HCEC 1CT (cell line): ENCODE results near the gene AMOTL2.

ENCODE experiments used
- DNase-seq: peaks from one replicate; pipeline ENCODE4 v3.0.0-alpha.2; 2017

The AMOTL2 gene

DNA sequence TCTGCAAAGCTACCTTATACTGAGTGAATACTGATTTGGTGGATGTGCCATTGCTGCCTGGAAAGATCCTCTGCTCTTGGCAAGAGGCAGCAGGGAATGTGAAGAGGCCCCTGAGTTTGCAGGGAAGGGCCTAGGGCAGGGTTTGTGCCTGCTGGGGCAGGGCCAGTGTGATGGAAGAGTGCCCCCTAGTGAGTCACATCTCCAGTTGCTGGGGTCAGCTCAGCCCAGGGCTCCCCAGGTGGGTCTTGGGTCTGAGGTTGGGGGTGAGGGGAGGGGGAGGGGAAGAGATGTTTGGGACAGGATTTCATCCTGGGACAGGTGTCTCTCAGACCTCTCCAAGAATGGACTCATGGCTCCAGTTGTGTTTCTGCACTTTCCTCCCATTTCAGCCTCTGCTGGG is 4.1 kb upstream of the AMOTL2 start:
- DNase-seq: peak; percentile 40

DNA sequence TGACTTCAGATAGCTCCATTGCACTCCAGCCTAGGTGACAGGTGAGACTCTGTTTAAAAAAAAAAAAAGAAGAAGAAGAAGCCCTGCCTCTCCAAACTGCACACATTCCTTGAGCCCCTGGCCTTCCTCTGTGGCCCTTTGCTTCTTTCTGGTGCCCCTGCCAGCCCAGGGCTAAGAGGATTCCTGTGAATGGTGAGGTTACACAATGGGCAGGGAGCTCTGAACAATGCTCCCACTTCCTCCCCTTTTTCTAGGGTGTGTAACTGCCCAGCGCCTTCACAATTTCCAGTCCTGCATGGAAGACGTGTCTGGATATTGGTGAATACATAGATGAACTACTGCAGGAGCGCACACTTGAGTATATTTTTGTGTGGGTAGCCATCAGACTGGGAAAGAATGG is 3.6 kb upstream of the AMOTL2 start:
- DNase-seq: no peak

- no peak for DNase-seq
Measured at GRCh38 chr3:134376786-134377426, 2.7 kb upstream of the AMOTL2 start.

- no peak for DNase-seq
Measured at GRCh38 chr3:134376385-134376765, 2.1 kb upstream of the AMOTL2 start.

DNA sequence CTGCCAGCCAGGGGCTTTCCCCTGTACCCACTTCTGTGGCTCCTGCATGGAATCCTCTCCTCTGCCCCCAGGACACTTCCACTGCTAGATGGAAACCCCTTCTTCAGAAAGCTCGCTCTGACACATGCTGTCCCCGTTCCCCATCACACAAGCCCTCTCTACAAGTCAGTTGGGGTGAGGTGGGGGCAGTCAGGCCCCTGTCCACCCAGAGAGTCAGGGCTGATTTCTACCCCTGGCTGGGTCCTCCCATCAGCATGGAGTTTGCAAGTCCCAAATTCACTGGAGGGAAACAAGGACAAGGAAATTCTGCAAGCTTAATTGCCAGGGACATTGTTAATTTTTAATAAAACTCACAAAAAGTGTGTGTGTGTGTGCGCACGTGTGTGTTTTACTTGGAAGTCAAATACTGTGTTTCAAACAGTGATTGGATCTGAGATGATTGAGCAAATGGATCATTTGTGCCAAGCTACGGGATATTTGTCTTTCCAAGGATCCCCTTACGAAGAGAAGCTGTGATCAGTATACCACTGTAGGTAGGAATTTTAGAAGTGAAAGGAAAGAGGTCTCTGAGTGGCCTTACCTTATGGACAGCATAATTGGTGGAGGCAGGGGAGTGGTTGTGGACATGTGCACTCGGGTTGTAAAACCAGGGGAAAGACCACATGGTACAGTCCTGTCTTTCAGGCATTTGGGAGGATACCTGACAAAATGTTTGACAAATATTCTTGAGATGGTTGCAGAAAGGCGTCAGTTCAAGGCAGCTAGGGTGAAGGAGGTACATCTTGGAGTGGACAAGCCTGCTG is 1.5 kb upstream of the AMOTL2 start:
- DNase-seq: no peak

GRCh38 chr3:134374791-134375581 is 739 bp upstream of the AMOTL2 start:
- no peak for DNase-seq

- DNase-seq: peak; percentile 92
Measured at GRCh38 chr3:134373271-134374104, 759 bp downstream of the AMOTL2 start.

- DNase-seq: no peak
Measured at GRCh38 chr3:134372396-134373270, 1.6 kb downstream of the AMOTL2 start.

GRCh38 chr3:134371542-134372324 is 2.5 kb downstream of the AMOTL2 start:
- DNase-seq: peak; percentile 33

DNA sequence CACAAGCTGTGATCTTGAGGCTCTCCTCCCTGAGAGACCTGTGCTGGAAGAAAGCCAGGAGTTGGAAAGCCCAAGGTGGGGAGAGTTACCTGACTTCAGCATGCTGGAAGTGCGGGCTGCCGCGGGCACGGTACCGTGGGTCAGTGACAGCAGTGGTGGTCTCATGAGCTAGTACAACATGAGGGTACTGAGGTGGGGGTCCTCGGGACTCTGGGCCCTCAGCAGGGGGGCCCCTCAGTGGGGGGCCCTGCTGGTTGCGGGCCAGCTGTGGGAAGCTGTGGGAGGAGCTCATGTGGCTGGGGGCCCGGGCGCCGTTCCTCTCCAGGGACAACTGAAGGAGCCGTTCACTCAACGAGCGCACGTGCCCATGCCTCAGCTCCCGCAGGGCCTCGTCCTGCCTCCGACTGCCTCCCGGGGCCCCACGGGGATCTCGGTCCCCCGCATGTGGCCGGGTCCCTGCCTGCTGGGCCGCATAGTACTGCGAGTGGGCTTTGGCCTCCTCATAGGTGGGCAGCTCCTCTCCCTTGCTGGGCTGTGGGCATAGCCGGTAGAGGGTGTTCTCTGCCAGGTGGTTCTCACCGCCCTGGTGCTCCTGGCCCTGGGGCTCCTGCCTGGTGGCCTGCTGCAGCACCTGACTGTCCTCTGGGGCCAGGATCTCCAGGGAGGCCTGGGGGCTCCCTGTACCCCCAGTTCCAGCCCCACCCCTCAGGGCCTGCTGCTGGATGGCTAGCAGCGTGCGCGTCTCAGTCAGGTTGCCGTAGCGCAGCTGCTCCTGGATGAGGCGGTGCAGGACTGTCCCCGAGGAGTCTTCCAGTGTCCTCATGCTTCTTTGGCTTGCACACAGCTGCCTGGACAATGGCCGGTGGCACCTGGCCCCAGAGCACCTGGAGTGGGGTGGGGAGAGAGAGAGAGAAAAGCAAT is 3.4 kb downstream of the AMOTL2 start:
- no peak for DNase-seq

GRCh38 chr3:134369861-134370596 is 4.2 kb downstream of the AMOTL2 start:
- no peak for DNase-seq

DNA sequence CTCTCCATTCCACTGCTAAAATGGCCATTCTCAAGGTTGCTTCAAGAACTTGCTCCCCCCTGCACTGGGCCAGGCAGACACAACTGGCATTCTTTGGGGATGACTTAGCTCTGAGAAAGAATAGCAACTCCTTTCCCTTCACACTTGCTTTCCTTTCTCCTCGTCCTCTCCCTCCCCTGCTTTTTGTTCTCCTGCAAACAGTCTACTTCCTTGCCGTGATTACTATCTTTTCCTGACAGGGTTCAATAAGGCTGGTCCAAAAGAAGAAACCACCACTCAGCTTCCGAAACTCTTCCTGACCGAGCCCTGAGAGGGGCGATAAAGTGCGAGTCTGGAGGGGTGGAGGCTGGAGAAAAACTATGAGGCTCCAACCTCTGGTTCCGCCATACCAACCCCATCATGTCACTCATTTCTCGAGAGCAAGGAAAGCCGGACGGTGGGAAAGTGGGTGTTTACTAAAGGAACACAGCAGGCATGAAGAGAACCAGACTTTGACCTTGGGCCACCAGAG is 5.0 kb downstream of the AMOTL2 start:
- peak; percentile 73 for DNase-seq

DNA sequence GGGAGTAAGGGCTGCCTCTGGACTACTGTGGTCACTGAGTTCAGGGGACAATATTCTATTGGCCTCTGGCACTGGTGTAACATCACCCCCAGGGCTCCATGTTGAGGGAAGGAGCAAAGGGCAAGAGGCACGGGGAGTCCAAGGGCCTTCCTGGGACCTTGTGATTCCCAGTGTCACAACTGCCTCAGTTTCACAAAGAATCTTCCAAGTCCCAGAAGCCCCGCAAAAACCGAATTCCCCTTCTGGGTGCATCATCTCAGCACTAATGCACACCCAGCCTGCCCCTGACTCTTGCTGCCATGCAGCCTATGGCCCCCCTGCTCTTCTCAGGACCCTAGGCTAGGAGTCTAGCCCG is 5.5 kb downstream of the AMOTL2 start:
- no peak for DNase-seq

GRCh38 chr3:134367869-134368750 is 6.1 kb downstream of the AMOTL2 start:
- DNase-seq: no peak

- no peak for DNase-seq
Measured at GRCh38 chr3:134366928-134367811, 7.1 kb downstream of the AMOTL2 start.

- no peak for DNase-seq
Measured at GRCh38 chr3:134366221-134366927, 7.9 kb downstream of the AMOTL2 start.
